NCI-H146 (cell line): Measurements from ENCODE around the gene PRKCE.

Experiments
- DNase-seq: peaks from one replicate; lab custom pipeline; 2025; lab: John Stamatoyannopoulos, UW

Gene PRKCE

DNA sequence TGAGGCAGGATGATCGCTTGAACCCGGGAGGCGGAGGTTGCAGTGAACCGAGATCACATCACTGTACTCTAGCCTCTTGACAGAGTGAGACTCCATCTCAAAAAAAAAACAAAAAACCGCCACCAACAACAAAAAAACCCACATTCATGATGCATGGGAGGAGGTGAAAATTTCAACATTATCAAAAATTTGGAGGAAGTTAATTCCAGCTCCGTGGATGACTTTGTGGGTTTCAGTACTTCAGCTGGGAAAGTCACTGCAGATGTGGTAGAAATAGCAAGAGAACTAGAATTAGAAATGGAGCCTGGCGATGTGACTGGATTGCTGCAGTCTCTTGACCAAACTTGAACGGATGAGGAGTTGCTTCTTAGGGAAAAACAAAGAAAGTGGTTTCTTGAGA, 74.3 kb downstream of the PRKCE start:
- no peak for DNase-seq

DNA sequence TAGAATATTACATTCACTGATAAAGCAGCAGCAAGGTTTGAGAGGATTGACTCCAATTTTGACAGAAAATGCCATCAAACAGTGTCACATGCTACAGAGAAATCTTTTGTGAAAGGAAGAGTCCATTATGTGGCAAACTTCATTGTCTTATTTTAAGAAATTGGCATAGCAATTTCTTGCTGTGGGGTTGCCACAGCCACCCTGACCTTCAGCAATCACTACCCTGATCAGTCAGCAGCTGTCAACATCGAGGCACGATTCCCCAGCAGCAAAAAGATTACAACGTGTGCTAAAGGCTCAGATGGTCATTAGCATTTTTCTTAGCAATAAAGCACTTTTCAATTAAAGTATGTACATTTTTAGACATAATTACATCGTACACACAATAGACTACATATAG, 74.7 kb downstream of the PRKCE start:
- no peak for DNase-seq

DNA sequence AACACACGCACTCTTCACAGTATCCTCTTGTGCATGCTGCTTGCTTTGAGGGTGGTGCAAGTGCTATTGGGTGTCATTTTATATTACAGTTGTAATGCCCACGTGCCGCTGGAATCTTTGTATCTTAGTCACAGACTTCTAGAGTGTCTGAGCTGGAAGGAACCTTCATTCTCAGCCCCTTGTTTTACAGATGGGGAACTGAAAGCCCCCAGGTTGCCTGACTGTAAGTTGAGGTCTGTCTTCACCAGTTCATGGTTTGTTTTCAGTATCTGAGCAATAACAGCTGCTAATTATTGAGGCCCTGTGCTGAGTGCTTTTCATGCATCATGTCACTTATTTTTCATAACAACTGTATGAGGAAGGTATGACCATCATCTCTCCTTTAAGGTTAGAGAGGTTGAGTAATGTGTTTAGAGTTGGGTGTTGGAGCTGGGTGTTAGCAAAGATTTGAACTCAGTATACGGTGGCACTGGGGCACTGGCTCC, 77.0 kb downstream of the PRKCE start:
- DNase-seq, result no peak

DNA sequence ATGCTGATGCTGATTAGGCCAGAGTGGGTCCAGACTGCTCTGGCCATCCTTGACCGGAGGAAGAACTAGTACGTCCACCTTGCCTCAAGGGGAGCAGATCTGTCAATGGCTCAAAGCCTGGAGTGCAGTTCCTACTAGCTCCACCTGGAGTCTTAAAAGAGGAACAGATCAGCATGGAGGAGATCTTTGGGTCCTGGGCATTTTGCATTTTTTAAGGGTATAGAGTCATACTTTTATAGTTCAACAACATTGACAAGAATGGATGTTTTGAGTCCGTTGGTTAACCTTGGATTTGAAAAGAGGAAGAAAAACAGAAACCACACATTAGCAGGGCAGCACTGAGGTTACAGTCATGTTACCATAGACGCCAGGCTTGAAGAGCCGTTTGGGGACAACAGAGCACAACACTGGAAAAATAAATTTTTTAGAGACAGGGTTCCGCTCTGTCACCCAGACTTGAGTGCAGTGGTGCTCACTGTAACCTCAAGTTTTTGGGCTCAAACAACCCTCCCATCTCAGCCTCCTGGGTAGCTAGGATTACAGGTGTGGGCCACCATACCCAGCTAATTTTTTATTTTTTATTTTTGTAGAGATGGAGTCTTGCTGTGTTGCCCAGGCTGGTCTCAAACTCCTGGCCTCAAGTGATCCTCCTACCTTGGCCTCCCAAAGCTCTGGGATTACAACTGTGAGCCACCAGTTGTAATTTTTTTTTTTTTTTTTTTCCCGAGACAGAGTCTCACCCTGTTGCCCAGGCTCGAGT, 78.5 kb downstream of the PRKCE start:
- DNase-seq, result peak; percentile 18

DNA sequence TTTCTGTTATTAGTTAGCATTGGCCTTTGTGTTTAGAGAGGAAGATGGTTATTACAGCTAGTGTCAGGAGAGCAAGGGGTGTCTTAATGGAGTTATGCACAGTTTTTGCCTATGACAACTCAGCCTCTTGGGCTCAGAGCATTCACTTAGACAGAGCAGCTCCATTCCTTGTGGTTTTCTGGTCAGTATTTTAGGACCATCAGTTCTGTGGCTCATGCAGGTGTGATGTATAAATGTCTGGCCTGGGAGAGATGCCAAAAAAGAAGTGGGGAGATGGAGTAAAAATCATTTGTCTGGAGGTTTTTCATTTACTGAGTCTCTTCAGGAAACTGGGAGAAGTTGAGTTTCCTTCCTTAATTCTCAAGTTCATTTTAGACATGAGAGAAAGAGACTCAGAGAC, 79.7 kb downstream of the PRKCE start:
- no peak for DNase-seq

DNA sequence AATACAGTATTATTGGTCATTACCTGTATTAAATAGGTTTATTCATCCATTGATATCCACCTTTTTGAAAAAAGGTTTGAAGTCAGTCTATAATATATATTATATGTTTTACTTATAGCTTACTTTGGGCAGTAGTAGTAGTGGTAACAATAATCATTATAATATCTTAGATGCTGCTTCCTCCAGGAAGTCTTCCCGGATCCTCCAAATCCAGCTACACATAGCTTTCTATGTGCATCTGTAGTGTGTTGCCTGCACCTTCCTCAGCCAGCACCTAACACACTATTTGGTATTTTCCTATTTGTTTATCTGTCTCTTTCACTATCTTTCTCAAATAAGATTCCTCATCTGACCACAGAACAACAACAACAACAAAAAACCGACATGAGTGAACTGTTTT, 81.0 kb downstream of the PRKCE start:
- no peak for DNase-seq

DNA sequence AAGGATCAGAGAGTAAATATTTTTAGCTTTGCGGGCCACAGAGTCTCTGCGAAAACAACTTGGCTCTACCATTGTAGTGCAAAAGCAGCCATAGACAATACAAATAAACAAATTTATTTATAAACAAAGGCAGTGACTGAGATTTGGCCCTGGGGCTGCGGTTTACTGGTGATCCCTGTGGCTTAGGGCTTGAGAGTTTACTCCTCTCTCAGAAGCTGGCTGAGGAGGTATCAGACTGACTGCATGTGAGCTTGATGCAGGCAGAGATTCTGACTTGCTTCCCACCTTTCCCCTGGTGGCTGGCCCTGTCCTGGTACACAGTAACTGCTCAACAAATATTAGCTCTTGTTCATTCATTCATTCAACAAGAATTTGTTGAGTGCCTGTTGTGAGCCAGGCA, 81.5 kb downstream of the PRKCE start:
- no peak for DNase-seq

DNA sequence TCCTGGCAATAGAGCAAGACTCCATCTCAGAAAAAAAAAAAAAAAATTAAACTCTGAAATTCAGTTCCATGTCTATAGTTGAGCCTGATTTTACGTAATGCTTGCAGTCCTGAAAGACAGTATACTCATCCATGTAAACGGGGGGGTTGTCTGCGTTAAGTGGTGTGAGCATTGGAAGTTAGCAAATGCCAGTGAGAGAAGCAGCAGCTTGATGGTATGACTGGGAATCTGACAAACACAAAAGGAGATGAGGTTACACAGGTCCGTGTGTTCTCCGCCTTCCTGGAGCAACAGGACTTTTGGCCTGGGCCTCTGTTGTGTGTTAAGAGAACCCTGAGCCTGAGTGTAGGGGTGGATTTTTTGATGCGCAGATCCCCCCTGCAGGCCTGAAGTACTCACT, 82.9 kb downstream of the PRKCE start:
- DNase-seq, result no peak

DNA sequence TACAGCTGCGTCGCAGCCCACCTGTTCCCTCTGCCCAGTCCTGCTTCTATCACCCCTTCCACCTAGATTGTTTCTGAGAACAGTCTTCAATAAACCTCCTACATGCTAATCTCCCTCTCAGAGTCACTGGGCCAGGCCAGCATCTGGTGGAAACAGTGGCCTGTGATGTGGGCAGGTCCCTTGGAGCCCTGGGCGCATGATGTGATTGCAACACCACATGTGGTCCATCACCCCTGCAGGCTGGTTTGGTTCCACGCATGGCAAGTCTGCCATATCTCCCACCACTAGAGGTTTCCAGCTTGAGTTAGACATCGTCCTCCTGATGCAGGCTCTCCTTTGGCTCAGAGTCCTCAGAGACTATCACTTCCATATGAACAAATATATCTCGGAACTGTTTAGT, 83.5 kb downstream of the PRKCE start:
- no peak for DNase-seq

DNA sequence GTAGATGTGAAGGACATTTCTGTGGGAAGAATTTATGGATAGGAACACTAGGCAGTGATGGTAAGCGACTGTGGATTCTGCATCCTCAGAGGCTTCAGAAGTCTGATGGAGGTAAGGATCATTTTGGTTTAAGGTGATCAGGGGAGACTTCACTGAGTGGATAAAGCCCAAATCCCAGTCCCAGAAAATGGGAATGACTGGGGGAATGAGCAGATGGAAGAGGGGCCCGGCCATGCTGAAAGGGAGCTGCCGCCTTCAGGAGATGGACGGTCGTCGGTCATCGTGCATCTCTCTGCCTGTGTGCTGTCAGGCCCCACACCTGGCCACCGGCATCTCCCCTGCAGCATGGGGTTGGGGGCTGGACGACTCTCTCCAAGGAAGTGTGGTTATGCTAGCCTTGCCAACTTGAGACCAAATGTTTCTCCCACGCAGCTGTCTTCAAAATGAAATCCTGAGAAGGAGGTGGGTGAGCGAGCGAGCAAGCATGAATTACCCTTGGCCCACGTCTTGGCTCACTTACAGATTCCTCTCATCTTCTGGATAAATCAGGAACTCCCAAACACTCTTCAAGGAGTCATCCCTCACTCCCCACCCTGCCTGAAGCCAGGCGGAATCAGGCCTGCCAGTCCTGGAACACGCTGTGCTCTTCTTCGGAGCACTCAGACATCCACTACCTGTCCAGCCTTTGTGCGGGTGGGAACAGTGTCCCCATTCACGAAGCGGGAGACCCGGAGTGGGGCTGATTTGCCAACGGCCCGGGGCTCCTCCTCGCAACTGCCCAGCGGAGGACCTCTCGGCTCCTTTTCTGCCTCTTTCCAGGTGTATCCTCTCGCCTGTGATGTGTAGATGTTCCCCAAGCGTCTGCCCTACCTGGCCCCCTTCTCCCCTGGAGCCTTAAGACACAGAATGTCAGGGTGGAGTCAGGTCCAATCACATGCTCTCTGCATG, 85.6 kb downstream of the PRKCE start:
- DNase-seq, result no peak

DNA sequence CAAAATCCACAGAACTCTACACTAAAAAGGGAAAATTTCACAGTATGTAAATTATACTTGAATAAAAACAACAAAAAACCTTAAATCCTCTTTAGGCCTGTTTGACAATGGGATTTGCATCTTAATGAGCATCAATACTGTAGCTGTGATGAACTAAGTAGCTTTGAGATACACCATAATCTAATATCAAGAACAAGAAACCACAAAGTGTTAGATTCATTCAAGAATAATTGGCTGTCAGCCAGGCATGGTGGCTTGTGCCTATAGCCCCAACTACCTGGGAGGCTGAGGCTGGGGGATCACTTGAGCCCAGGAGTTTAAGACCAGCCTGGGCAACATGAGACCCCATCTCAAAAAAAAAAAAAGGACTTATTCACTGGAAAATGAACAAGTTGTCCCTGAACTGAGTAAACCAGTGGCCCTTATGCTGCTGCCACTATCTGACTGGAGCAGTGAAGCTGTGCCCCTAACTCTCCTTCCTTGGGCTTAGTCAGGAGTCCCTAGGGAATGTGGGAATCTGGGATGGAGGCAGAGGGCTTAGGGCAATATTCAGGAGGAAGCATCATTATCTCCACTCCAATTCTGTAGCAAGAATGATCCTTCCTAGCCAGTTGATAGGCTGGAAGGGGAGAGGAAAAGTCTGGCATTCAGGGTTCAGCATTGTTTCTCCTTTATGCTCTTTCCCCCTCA, 88.5 kb downstream of the PRKCE start:
- DNase-seq, result no peak

DNA sequence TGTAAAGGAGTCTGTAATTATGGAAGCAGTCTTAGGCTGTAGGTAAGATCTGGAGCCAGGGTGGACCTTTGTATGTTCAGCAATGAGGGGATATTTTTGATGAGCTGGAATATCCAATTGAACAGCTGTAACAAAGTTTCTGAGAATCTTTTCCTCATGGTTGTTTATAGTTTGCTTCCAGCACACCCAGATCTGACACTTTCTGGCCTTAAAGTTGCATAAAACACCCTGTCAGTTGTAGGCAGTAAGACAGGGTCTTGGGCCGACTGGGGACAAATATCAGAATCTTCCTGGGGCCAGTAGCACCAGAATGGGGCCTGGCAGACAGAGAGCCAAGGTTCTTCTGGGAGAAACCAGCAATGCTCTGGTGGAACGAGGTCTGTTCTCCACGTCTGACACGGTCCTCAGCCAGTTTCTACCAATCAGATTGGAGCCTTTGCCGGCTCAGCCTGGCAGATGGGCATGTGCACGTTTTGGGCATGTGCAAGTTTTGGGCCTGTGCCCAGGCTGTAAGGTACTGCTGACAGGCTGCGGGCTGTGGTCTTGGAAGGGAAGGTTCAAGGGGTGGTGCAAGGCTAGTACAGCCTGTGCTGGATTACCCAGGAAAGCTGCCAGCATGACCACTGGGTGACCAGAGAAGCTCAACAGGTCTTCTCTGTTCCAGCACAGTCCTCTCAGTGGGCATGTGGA, 89.8 kb downstream of the PRKCE start:
- DNase-seq, result no peak

DNA sequence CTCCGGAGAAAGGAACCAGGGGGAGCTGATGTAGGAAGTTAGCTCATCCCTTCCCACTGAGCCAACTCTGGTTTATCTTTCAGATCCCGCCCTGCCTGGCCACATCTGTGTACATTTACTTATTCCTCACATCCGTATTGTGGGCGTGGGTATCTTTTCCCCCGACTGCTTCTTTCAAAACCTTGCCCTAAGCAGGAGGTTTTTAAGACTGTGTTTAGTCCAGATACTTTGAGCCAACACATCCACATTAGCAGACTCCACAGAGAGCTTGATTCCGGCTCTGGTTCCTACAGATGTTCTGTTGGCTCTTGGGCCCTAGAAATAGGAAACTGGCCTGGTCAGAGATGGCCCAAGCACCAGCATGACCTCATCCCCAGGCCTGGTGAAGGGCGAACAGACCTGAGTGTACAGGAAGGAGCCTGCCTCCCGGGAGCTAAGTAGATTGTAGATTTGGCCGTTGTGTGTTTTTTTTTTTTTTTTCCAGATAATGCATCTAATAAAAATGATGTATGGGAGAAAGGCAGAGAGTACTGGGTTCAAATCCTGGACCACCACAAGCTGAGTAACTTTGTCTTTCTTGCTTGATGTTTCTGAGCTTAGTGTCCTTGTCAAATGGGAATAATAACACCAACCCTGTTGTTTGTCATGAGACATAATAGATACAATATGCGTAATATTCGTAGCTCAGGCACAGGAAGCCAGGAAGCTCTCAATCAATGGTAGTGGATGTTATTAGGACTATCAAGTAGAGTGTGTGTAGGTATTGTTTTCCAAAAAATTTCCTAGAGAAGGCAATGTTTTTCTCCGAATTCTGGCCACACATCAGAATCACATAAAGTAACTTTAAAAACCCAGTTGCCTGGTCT, 92.3 kb downstream of the PRKCE start:
- no peak for DNase-seq

DNA sequence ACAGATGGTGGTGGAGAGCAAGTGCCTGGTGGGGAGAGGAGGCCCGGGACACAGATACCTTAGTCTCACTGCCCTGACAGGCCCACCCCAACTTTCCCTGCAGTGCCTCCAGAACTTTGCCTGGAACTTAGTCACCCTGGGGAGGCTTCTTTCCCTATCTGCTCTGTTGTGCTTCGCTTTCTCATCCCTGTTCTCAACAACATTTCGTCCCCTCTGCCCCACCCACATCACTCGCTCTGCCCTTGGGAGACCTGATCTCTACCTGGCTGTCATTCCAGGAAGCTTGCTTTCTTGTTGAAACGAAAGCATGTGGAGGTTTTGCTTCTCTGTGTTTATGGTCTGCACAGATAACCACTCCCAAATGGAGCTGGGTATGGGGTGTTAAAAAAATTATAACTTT, 93.8 kb downstream of the PRKCE start:
- DNase-seq, result no peak

DNA sequence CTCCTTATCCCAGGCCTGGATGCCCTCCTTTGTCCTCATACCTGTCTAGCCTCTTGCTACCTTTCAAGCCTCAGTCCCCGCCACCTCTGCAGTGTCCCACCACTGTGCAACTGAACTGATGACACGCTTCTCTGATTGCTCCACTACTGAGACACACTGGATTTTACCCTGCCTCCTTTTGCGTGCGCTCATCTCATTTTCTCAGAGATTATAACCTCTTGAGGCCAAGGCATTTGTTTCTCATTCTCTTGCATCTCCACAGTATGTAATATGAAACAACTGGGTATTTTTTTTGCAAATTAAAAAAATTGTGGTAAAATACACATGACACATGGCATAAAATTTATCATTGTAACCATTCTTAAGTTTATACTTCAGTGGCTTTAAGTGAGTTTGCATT, 95.4 kb downstream of the PRKCE start:
- DNase-seq, result no peak

DNA sequence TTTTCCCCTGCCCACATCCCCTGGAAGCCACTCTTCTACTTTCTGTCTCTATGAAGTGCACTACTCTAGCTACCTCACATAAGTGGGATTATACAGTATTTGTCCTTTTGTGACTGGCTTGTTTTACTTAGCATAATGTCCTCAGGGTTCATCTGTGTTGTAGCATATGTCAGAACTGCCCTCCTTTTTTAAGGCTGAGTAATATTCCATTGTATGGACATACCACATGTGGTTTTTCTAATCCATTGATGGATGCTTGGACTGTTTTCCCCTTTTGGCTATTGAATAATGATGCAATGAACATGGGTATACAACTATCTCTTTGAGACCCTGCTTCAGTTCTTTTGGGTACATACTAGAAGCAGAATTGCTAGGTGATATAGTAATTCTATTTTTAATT, 95.9 kb downstream of the PRKCE start:
- no peak for DNase-seq

DNA sequence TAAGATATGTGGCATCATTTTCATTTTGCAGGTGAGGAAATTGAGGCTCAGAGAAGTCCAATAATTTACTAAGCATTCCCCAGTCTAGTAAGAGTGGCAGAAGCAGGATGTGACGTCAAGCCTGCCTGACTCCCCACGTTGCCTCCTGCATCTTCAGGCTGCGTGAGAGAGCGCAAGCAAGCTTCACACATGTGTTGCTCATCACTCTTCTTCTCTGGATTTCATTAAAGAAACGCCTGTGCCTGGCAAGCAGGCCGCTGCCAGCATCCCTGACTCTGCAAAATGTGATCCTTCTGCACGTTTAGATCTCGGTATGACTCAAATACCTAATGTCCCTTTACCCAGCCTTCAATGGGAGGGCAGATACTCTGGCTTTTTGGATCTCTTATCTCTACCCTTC, 96.8 kb downstream of the PRKCE start:
- DNase-seq, result no peak

DNA sequence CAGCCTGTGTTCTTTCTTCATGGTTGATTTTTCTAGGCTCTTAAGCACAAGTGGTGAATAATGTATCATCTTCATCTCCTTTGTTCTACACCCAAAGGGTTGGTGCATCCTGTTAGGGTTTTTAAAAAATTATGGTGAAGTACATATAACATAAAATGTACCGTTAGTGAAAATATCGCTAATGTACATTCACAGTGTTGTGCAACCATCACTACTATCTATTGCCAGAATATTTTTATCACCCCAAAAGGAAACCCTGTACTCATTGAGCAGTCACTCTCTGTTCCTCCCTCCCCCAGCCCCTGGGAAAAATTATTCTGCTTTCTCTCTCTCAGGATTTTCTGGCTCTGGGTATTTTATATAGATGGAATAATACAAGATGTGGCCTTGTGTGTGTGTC, 98.5 kb downstream of the PRKCE start:
- DNase-seq, result no peak

DNA sequence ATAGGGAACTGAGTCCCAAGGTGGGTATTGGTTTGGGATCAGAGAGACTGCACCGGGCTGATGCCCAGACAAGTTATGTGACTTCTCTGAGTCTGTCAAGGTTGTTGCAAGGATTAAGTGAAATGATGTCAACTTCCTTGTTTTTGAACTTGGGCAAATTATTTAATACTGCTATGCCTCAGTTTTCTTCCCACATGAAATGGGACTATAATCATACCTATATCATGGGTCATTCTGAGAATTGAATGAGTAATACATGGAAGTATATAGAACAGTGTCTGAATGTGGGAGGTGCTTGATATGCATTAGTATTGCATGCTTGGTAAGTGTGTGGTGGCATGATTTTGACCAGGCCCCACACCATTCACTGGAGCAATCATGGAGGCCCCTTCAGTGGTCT, 99.0 kb downstream of the PRKCE start:
- DNase-seq, result no peak

DNA sequence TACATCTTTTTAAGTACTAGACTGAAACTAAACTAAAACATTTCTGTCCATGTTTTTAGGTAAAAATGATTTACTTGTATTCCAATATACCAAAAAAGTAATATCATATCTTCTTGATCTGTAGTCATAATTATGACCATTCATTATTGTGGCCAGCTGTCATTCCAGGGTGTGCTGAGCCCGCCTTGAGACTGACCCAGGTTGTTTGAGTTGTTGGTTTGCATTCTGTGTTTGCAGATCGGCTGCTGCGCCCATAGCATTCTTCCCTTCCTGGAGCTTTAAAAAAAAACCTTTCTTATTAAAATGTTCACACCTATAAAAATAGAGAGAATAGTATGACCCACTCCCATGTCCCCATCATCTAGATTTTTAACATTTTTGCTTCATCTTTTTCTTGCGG, 101.9 kb downstream of the PRKCE start:
- DNase-seq, result no peak
